Erythroblast (primary cell): ENCODE measurements around the gene CLEC10A.
"Not testable (repeated sequence)": the region's sequence is repeated elsewhere in the genome, so short reads cannot be mapped to it uniquely, and the experiment has no call there.

Source experiments
- GATA1 ChIP-seq: IDR thresholded peaks from 2 replicates; pipeline ENCODE4 v1.6.1; 2011; ENCODE audit warnings: low read depth, mild to moderate bottlenecking, control low read depth, low read length, moderate library complexity
- POLR2A ChIP-seq: IDR thresholded peaks from 2 replicates; pipeline ENCODE4 v1.6.1; 2011; ENCODE audit warnings: mild to moderate bottlenecking, low read length

- TF ChIP-seq GATA1, POLR2A: not testable (repeated sequence)
Observed at GRCh38 chr17:7126386-7126785, 46.3 kb upstream of the CLEC10A start.
